HepG2 (cell line): ENCODE measurements around the gene TUBB3. TPM values are rescaled to one million over a fixed set of nuclear protein-coding genes. Genes with fewer than 3 reads are reported as not detected.
A peak's percentile ranks its signal among the peaks of the same experiment; 100 is the strongest.

Experiments
- ATF2 ChIP-seq: sonication (generic); formaldehyde crosslinking; IDR thresholded peaks from 2 replicates; pipeline ENCODE4 v1.4.0; 2020; ENCODE audit warnings: missing genetic modification reagents
- ETV6 ChIP-seq: sonication (generic); formaldehyde crosslinking; conservative IDR thresholded peaks from 2 replicates; pipeline ENCODE4 v1.4.0; 2020; ENCODE audit warnings: missing genetic modification reagents
- FOSL1 ChIP-seq: sonication (generic); formaldehyde crosslinking; IDR thresholded peaks from 2 replicates; pipeline ENCODE4 v1.9.0; 2021; ENCODE audit warnings: missing genetic modification reagents, borderline replicate concordance
- HIC2 ChIP-seq: sonication (generic); formaldehyde crosslinking; IDR thresholded peaks from 2 replicates; pipeline ENCODE4 v1.9.0; 2022; ENCODE audit warnings: low read depth, missing genetic modification reagents
- MXD3 ChIP-seq: IDR thresholded peaks from 2 replicates; pipeline ENCODE4 v1.6.1; 2016; ENCODE audit warnings: mild to moderate bottlenecking, missing biosample characterization, missing genetic modification reagents
- NFIC ChIP-seq: IDR thresholded peaks from 2 replicates; pipeline ENCODE4 v1.6.1; 2012; ENCODE audit warnings: mild to moderate bottlenecking, low read length, inconsistent platforms
- PHF21A ChIP-seq: sonication (generic); formaldehyde crosslinking; IDR thresholded peaks from 2 replicates; pipeline ENCODE4 v1.5.0; 2020; ENCODE audit warnings: mild to moderate bottlenecking, missing genetic modification reagents
- POGZ ChIP-seq: sonication (generic); formaldehyde crosslinking; IDR thresholded peaks from 2 replicates; pipeline ENCODE4 v1.4.0; 2020; ENCODE audit warnings: mild to moderate bottlenecking, missing genetic modification reagents
- POLR2G ChIP-seq: fragments of 200-400 bp; formaldehyde crosslinking; IDR thresholded peaks from 2 replicates; pipeline ENCODE4 v1.6.1; 2018; ENCODE audit warnings: mild to moderate bottlenecking, low read depth, low read length, moderate library complexity
- RNF2 ChIP-seq: fragments of 450-650 bp; conservative IDR thresholded peaks from 2 replicates; pipeline ENCODE4 v1.6.1; 2016; ENCODE audit warnings: low read depth
- SP4 ChIP-seq: sonication (generic); formaldehyde crosslinking; IDR thresholded peaks from 2 replicates; pipeline ENCODE4 v1.8.1; 2023; ENCODE audit warnings: mild to moderate bottlenecking, missing genetic modification reagents
- ZNF333 ChIP-seq: sonication (generic); formaldehyde crosslinking; IDR thresholded peaks from 2 replicates; pipeline ENCODE4 v1.4.0; 2020; ENCODE audit warnings: mild to moderate bottlenecking, missing genetic modification reagents, borderline replicate concordance
- ZNF496 ChIP-seq: sonication (generic); formaldehyde crosslinking; IDR thresholded peaks from 2 replicates; pipeline ENCODE4 v1.8.1; 2023; ENCODE audit warnings: mild to moderate bottlenecking, moderate library complexity, missing genetic modification reagents; ENCODE audit not compliant: insufficient replicate concordance
- ZNF740 ChIP-seq: sonication (generic); formaldehyde crosslinking; IDR thresholded peaks from 2 replicates; pipeline ENCODE4 v1.4.0; 2020; ENCODE audit warnings: missing genetic modification reagents
- ZNF749 ChIP-seq: sonication (generic); formaldehyde crosslinking; IDR thresholded peaks from 2 replicates; pipeline ENCODE4 v1.8.0; 2022; ENCODE audit warnings: mild to moderate bottlenecking, missing genetic modification reagents, moderate library complexity, borderline replicate concordance
- polyA plus RNA-seq, 8 experiments: library from polyadenylated mRNA; depleted of rRNA in 3 of 8; stranded (reverse) in 7 of 8; unstranded in 1 of 8; fragments of >200 nt; fragmentation: Illumina TruSeq in 4 of 8; extraction: Trizol in 4 of 8; gene quantifications; 2 replicates each; pipeline versions ENCODE4 v1.2.1 to v1.2.3, GENCODE V29; 2011 to 2016; ENCODE audit warnings: low read depth in 4 of 8, missing spikeins in 1 of 8, mixed read lengths in 1 of 8; ENCODE audit not compliant: insufficient read depth in 1 of 8
- total RNA-seq, 5 experiments: library from RNA; depleted of rRNA; stranded (reverse); fragments of >200 nt; fragmentation: Illumina TruSeq; extraction: Trizol; gene quantifications; 2 replicates each; pipeline ENCODE4 v1.2.3, GENCODE V29; 2016; ENCODE audit warnings: low read depth in 1 of 5

Gene TUBB3
- total and polyA plus RNA-seq, 2 of the 13 experiments (the other 11 are each of a cell fraction or from before 2014, with no cell fraction given): 110 to 185 TPM

GRCh38 chr16:89918453-89919347 is 4.4 kb upstream of the TUBB3 start, which contains the start of gene MC1R (continued):
- TF ChIP-seq NFIC (no peak), MXD3 (CRISPR knock-in tag) (peak; percentile 88), ZNF749 (CRISPR knock-in tag) (peak; percentile 75; the same call in 1 of the 2 replicates), FOSL1 (CRISPR knock-in tag) (no peak), ETV6 (CRISPR knock-in tag) (0 out of 2 replicates have a peak, but pooled peaks have one; percentile 56), ZNF496 (CRISPR knock-in tag) (no peak), POGZ (CRISPR knock-in tag) (peak; percentile 64; the same call in 1 of the 2 replicates), POLR2G (peak; percentile 88), ZNF333 (0 out of 2 replicates have a peak, but pooled peaks have one; percentile 46), RNF2 (peak; percentile 51; the same call in 1 of the 2 replicates), HIC2 (peak; percentile 79; the same call in 1 of the 2 replicates), SP4 (CRISPR knock-in tag) (peak; percentile 75; the same call in 1 of the 2 replicates), ATF2 (peak; percentile 56; the same call in 1 of the 2 replicates), PHF21A (CRISPR knock-in tag) (peak; percentile 71), ZNF740 (CRISPR knock-in tag) (no peak)
- TF ChIP-seq, all 625 proteins: peak for 248
